Natural killer cell (primary cell): ENCODE measurements around the gene XXYLT1. TPM values are rescaled to one million over a fixed set of nuclear protein-coding genes. Genes with fewer than 3 reads are reported as not detected.

Experiments
- ATAC-seq, 3 donors: fragments of 150-1000 bp in 2 of 3; fragments of 200-7000 bp in 1 of 3; cut with Tn5 transposase; 1 replicate in 1 of 3; 2 replicates in 2 of 3; pipeline ENCODE4 v1.10.0; 2021; ENCODE audit warnings: mild to moderate bottlenecking in 2 of 3, moderate library complexity in 2 of 3
- DNase-seq, 2 donors: peaks; one replicate each; pipeline versions ENCODE4 v3.0.0 to v3.0.0-alpha.2; 2013 to 2021; ENCODE audit warnings: mixed read lengths in 1 of 2
- H3K27ac ChIP-seq: one replicate; pipeline ENCODE4 v1.5.1; 2013; ENCODE audit warnings: mild to moderate bottlenecking, low read length
- H3K27me3 ChIP-seq: one replicate; pipeline ENCODE4 v1.6.1; 2013; ENCODE audit warnings: low read length; ENCODE audit not compliant: control insufficient read depth, insufficient read depth
- H3K36me3 ChIP-seq: one replicate; pipeline ENCODE4 v1.6.1; 2013; ENCODE audit warnings: low read length; ENCODE audit not compliant: control insufficient read depth, insufficient read depth
- H3K4me1 ChIP-seq: one replicate; pipeline ENCODE4 v1.6.1; 2013; ENCODE audit warnings: low read length; ENCODE audit not compliant: control insufficient read depth, insufficient read depth
- H3K4me3 ChIP-seq: one replicate; pipeline ENCODE4 v1.5.1; 2013; ENCODE audit warnings: low read length
- H3K9me3 ChIP-seq: one replicate; pipeline ENCODE4 v1.6.1; 2013; ENCODE audit warnings: low read length; ENCODE audit not compliant: control insufficient read depth, insufficient read depth
- H3K27ac Mint-ChIP-seq, 2 donors: one replicate each; pipeline ENCODE4 v1.8.0; 2022; ENCODE audit warnings: mild to moderate bottlenecking in 2 of 2, mixed read lengths in 2 of 2, moderate library complexity in 1 of 2
- H3K27me3 Mint-ChIP-seq, 2 donors: one replicate each; pipeline ENCODE4 v1.8.0; 2022; ENCODE audit warnings: low read depth in 2 of 2, mixed read lengths in 2 of 2
- H3K36me3 Mint-ChIP-seq: one replicate; pipeline ENCODE4 v1.8.0; 2022; ENCODE audit warnings: mixed read lengths
- H3K4me1 Mint-ChIP-seq, 2 donors: one replicate each; pipeline ENCODE4 v1.8.0; 2022; ENCODE audit warnings: mixed read lengths in 2 of 2
- H3K4me3 Mint-ChIP-seq: one replicate; pipeline ENCODE4 v1.8.0; 2022; ENCODE audit warnings: mild to moderate bottlenecking, moderate library complexity, mixed read lengths
- H3K9me3 Mint-ChIP-seq, 2 donors: one replicate each; pipeline ENCODE4 v1.8.0; 2022; ENCODE audit warnings: mixed read lengths in 2 of 2
- WGBS: methylation state at CpG from one replicate; pipeline ENCODE4 v1.1.7; 2013; ENCODE audit warnings: missing lambda C conversion rate; ENCODE audit not compliant: insufficient coverage; 5-methylcytosine and 5-hydroxymethylcytosine counted together
- intact Hi-C: fragments of 100-400 bp; cut with micrococcal nuclease; formaldehyde crosslinking; loops from one replicate; pipeline ENCODE4 v1.14.2; 2022
- total RNA-seq, 4 donors: library from RNA; stranded (reverse); fragments of 120-200 nt in 1 of 4; gene quantifications; one replicate each; pipeline versions ENCODE4 v1.2.3 to v1.2.4, GENCODE V29; 2013 to 2022
- TF ChIP-seq, protein P1 (sequence below): fragments of 200-600 bp; IDR thresholded peaks from one replicate; pipeline ENCODE4 v1.8.0; 2022; ENCODE audit warnings: antibody characterized with exemption

The XXYLT1 gene
- total RNA-seq, 3 donors from 2014 or later (not counting 1 experiment from before 2014, with no cell fraction given), result 8.7 to 13.6 (median 10.2) TPM

DNA sequence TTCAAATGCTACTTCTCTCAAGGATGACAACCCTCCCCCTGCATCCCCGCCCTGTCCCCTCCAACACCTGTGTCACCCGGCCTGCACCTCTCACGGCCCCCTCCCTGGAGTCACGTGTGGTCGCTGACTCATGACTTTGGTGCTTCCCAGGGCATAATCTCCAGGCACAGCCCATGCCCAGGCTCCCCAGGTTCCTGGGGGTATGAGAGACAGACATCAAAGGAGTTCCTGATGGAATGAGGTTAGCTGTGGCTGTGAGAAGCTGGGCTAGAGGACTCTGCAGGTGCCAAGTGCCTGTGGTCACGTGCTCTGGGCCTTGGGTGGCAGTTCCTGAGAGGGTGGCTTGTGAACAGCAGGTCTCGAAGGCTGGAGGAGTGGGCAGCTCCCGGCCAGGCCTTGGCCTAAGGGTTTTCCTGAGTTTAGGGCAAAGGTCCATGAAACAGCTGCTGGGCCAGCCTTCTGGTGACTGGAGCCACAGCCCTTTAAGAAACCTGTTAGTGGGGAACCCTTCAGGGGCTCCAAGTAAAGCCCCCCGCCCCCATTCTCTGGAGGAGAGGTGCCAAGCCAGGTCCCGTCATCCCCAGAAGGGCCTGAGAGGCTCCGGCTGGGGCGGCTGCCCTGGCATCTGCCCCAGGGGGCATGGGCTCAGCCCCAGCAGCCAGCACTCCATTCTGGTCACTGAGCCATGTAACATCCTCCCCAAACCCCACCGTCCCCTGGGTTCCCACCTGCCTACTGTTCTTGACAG, 230.0 kb downstream of the XXYLT1 start:
- Histone ChIP-seq H3K36me3 (no peaks in the 10 kb centered on the region), H3K27ac (no peak overlapping the region), H3K4me1 (peaks cover 11% of the 10 kb centered on the region), H3K27me3 (no peaks in the 10 kb centered on the region), H3K9me3 (no peaks in the 10 kb centered on the region), H3K4me3 (no peak overlapping the region)
- H3K4me3 Mint-ChIP-seq, result no peak overlapping the region
- ATAC-seq (no peak), DNase-seq (no peak)
- H3K36me3 Mint-ChIP-seq, result no peaks in the 10 kb centered on the region
- no peaks in the 10 kb centered on the region for H3K4me1 Mint-ChIP-seq
- no peaks in the 10 kb centered on the region for H3K9me3 Mint-ChIP-seq
- peaks cover 4 to 11% of the 10 kb centered on the region in 2 donors for H3K27me3 Mint-ChIP-seq
- intact Hi-C loops, result no loop called here
- no peak overlapping the region for H3K27ac Mint-ChIP-seq
- 67% methylated on average over 12 of the region's 13 CpGs for whole genome bisulfite sequencing
- TF ChIP-seq, protein P1, sequence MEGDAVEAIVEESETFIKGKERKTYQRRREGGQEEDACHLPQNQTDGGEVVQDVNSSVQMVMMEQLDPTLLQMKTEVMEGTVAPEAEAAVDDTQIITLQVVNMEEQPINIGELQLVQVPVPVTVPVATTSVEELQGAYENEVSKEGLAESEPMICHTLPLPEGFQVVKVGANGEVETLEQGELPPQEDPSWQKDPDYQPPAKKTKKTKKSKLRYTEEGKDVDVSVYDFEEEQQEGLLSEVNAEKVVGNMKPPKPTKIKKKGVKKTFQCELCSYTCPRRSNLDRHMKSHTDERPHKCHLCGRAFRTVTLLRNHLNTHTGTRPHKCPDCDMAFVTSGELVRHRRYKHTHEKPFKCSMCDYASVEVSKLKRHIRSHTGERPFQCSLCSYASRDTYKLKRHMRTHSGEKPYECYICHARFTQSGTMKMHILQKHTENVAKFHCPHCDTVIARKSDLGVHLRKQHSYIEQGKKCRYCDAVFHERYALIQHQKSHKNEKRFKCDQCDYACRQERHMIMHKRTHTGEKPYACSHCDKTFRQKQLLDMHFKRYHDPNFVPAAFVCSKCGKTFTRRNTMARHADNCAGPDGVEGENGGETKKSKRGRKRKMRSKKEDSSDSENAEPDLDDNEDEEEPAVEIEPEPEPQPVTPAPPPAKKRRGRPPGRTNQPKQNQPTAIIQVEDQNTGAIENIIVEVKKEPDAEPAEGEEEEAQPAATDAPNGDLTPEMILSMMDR, result no peak

DNA sequence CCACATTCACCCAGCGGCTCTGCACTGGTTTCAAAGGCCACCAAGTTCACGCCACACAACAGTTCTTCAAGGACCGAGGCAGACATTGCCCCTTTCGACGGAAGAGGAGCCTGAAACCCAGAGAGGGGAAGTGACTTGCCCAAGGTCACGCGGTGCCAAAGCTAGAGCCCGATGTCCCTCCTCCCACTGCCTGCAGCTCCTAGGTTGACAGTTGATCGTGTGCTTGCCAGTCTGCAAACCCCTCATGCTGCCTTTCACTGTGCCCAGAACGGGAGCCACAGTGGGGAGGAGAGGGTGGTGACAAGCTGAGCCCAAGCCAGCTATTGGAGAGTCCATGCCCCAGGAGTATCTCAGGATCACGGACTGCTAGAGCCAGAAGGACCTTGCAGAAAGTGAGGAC, 230.9 kb downstream of the XXYLT1 start:
- Mint-ChIP-seq H3K27me3 (peaks cover 4 to 11% of the 10 kb centered on the region in 2 donors), H3K27ac (no peak overlapping the region), H3K36me3 (no peaks in the 10 kb centered on the region), H3K9me3 (no peaks in the 10 kb centered on the region), H3K4me1 (no peaks in the 10 kb centered on the region), H3K4me3 (no peak overlapping the region)
- H3K36me3 ChIP-seq, result no peaks in the 10 kb centered on the region
- H3K27me3 ChIP-seq, result no peaks in the 10 kb centered on the region
- H3K4me1 ChIP-seq, result peaks cover 11% of the 10 kb centered on the region
- DNase-seq (peak in 1 of 2 donors; percentile 12), ATAC-seq (no peak)
- intact Hi-C loops, result no loop called here
- whole genome bisulfite sequencing, result 70% methylated on average over 11 of the region's 11 CpGs
- TF ChIP-seq, protein P1, result no peak
- no peaks in the 10 kb centered on the region for H3K9me3 ChIP-seq
- no peak overlapping the region for H3K4me3 ChIP-seq
- H3K27ac ChIP-seq, result no peak overlapping the region

DNA sequence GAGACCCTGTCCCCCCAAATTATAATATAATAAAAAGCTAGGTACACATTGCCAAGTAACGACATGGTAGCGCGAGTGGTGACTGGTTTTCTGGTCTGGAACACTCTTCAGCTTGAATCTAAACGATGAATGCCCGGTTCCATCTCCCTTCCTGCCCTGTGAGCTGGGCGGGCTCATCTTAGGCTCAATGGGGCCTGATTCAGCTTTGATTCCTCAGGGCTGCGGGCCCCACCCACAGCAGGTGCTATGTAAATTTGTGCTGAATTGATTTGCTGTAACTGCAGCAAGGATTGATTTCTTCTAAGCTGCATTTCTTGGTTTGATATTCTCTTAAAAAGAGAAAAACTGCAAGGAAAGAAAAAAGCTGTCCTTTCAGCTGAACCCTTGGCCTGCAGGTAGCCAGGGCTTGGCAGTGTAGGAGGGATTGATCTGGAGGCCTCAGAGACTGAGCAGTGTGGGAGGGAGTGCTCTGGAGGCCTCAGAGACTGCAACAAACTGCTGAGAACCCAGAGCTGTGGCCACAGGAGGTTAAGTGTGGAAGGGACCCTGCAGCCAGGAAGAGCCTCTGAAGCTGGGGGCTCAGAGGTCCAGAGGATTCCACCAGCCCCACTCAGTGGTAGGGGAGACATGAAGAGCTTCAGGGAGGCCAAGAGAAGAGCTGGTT, 231.6 kb downstream of the XXYLT1 start:
- 90% methylated on average over 7 of the region's 7 CpGs for WGBS
- Histone ChIP-seq H3K9me3 (no peaks in the 10 kb centered on the region), H3K27me3 (no peaks in the 10 kb centered on the region), H3K36me3 (no peaks in the 10 kb centered on the region), H3K4me1 (peaks cover 11% of the 10 kb centered on the region), H3K4me3 (no peak overlapping the region), H3K27ac (no peak overlapping the region)
- TF ChIP-seq, protein P1, result no peak
- H3K27ac Mint-ChIP-seq, result no peak overlapping the region
- H3K4me3 Mint-ChIP-seq, result no peak overlapping the region
- H3K9me3 Mint-ChIP-seq, result no peaks in the 10 kb centered on the region
- ATAC-seq, result no peak
- intact Hi-C loops, result no loop called here
- peaks cover 4 to 11% of the 10 kb centered on the region in 2 donors for H3K27me3 Mint-ChIP-seq
- DNase-seq, result no peak
- H3K4me1 Mint-ChIP-seq, result no peaks in the 10 kb centered on the region
- no peaks in the 10 kb centered on the region for H3K36me3 Mint-ChIP-seq
